Naive thymus-derived CD4-positive, alpha-beta T cell (primary cell): ENCODE measurements around the gene EFCAB12. TPM values are rescaled to one million over a fixed set of nuclear protein-coding genes. Genes with fewer than 3 reads are reported as not detected.
A peak's percentile ranks its signal among the peaks of the same experiment; 100 is the strongest.

Experiments used
- ATAC-seq: fragments of 150-1000 bp; cut with Tn5 transposase; 2 replicates; pipeline ENCODE4 v1.10.0; 2021; ENCODE audit warnings: mild to moderate bottlenecking, moderate library complexity
- CTCF ChIA-PET: fragments of 350-600 bp; sonication (Branson Sonifier 250); formaldehyde crosslinking; loops from one replicate; lab custom pipeline; 2021; ENCODE audit warnings: antibody characterized with exemption; lab: Charles Lee
- POLR2A ChIA-PET: fragments of 350-600 bp; sonication (Branson Sonifier 250); formaldehyde crosslinking; loops from one replicate; lab custom pipeline; 2021; ENCODE audit warnings: antibody characterized with exemption, inconsistent platforms; lab: Charles Lee
- DNase-seq, 9 donors: peaks; one replicate each; pipeline versions ENCODE4 v3.0.0 to v3.0.0-alpha.2; 2020 to 2022; ENCODE audit warnings: mixed read lengths in 1 of 9
- H3K27ac ChIP-seq: one replicate; pipeline ENCODE4 v1.7.0; 2013; ENCODE audit warnings: mild to moderate bottlenecking, low read depth, low read length, moderate library complexity
- H3K27me3 ChIP-seq, 2 donors: one replicate each; pipeline ENCODE4 v1.7.0; 2013; ENCODE audit warnings: low read length in 2 of 2, mild to moderate bottlenecking in 2 of 2, moderate library complexity in 2 of 2; ENCODE audit not compliant: control insufficient read depth in 2 of 2, insufficient read depth in 2 of 2
- H3K36me3 ChIP-seq, 3 experiments: 1 replicate in 2 of 3; 2 replicates in 1 of 3; pipeline ENCODE4 v1.7.0; 2013; ENCODE audit warnings: low read length in 3 of 3, mild to moderate bottlenecking in 3 of 3, moderate library complexity in 1 of 3; ENCODE audit not compliant: insufficient read depth in 3 of 3, control insufficient read depth in 2 of 3
- H3K4me1 ChIP-seq, 2 donors: one replicate each; pipeline ENCODE4 v1.7.0; 2013; ENCODE audit warnings: low read length in 2 of 2, mild to moderate bottlenecking in 2 of 2, moderate library complexity in 1 of 2; ENCODE audit not compliant: control insufficient read depth in 2 of 2, insufficient read depth in 2 of 2
- H3K4me3 ChIP-seq: 2 replicates; pipeline ENCODE4 v1.7.0; 2013; ENCODE audit warnings: mild to moderate bottlenecking, low read length
- H3K9me3 ChIP-seq, 3 experiments: 1 replicate in 2 of 3; 2 replicates in 1 of 3; pipeline ENCODE4 v1.7.0; 2013; ENCODE audit warnings: low read length in 3 of 3; ENCODE audit not compliant: control insufficient read depth in 2 of 3
- H3K27ac Mint-ChIP-seq, 9 donors: one replicate each; pipeline ENCODE4 v1.8.0; 2020 to 2022; ENCODE audit warnings: mixed read lengths in 9 of 9, mild to moderate bottlenecking in 8 of 9, moderate library complexity in 5 of 9, inconsistent platforms in 2 of 9
- H3K27me3 Mint-ChIP-seq, 5 donors: one replicate each; pipeline ENCODE4 v1.8.0; 2021 to 2022; ENCODE audit warnings: mixed read lengths in 5 of 5, mild to moderate bottlenecking in 1 of 5
- H3K36me3 Mint-ChIP-seq, 5 donors: one replicate each; pipeline ENCODE4 v1.8.0; 2020 to 2022; ENCODE audit warnings: mixed read lengths in 5 of 5, mild to moderate bottlenecking in 3 of 5, inconsistent platforms in 1 of 5
- H3K4me1 Mint-ChIP-seq, 7 donors: one replicate each; pipeline ENCODE4 v1.8.0; 2020 to 2022; ENCODE audit warnings: mixed read lengths in 7 of 7, mild to moderate bottlenecking in 3 of 7, inconsistent platforms in 1 of 7
- H3K4me3 Mint-ChIP-seq, 10 donors: one replicate each; pipeline ENCODE4 v1.8.0; 2020 to 2022; ENCODE audit warnings: mild to moderate bottlenecking in 10 of 10, mixed read lengths in 10 of 10, moderate library complexity in 6 of 10, inconsistent platforms in 2 of 10
- H3K9me3 Mint-ChIP-seq, 11 donors: one replicate each; pipeline ENCODE4 v1.8.0; 2020 to 2022; ENCODE audit warnings: mixed read lengths in 11 of 11, mild to moderate bottlenecking in 4 of 11, inconsistent platforms in 1 of 11, moderate library complexity in 1 of 11
- intact Hi-C, 2 donors: fragments of 100-400 bp; cut with micrococcal nuclease; formaldehyde crosslinking; loops; one replicate each; pipeline ENCODE4 v1.15.1; 2023
- polyA plus RNA-seq, 2 donors: library from polyadenylated mRNA; unstranded; fragments of 300-500 nt; fragmentation: Illumina TruSeq; gene quantifications; one replicate each; pipeline ENCODE4 v1.2.3, GENCODE V29; 2021
- total RNA-seq, 6 experiments: library from RNA in 5 of 6; stranded (reverse) in 5 of 6; gene quantifications; 1 replicate in 5 of 6; 2 replicates in 1 of 6; pipeline ENCODE4 v1.2.3 and lab custom pipeline; 2021 to 2026

Gene EFCAB12
- total RNA-seq (1 to 10 TPM; 1.5 to 2.7 (median 2.3) TPM), polyA plus RNA-seq (under 1 TPM in 1 of 2 donors, not detected in 1; 0.31 TPM), total RNA-seq (lab: John Stamatoyannopoulos, UW) (2.0 reads per million, percentile 9 among the genes with 10 or more reads in this experiment)

DNA sequence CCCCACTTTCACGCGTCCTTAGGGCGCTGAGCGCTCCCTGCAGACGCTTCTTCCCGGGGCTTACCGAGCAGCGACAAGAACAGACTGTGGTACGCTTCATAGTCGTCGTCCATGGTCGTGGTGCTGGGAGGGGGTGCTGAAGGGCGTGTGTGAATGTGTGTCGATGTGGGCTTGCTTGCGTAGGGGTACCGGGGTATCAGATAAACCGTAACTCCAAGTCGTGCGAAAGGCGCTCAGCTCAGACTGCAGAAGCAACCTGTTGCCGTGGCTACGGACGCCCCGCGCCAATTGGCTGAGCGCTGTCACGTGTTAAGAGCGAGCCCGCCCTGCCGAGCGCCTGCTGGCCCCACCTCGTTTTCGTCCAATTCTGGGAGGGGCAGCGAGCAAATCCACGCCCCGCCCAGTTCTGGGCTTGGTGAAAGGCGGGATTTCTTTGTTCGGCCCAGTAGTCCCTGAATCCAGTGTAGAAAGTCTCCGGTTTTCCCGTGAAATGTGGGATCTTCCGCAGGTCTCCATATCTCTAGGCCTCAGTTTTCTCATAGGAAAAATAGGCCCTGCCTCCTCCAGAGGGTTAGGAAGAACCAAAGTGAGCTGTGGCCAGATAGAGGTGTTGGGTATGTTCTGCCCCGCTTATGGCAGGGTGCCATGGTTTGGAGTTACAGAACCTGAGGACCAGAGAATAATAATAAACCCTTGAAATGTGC is at the start of gene EFCAB12:
Gene EFCAB12 (minus strand): TSS at position 261 of the 704 bp plus-strand sequence. CDS start 148 bp downstream, at position 113.
- H3K4me3 Mint-ChIP-seq: peak within 1 kb of the TSS; percentile 78 to 97 (median 89)
- CTCF ChIA-PET: interaction anchor here (1.0 kb wide), 1 partner anchor 458 kb away, joined by 3 read pairs; no protein-coding TSS in a partner anchor
- H3K27ac ChIP-seq: peak within 1 kb of the TSS; percentile 65

DNA sequence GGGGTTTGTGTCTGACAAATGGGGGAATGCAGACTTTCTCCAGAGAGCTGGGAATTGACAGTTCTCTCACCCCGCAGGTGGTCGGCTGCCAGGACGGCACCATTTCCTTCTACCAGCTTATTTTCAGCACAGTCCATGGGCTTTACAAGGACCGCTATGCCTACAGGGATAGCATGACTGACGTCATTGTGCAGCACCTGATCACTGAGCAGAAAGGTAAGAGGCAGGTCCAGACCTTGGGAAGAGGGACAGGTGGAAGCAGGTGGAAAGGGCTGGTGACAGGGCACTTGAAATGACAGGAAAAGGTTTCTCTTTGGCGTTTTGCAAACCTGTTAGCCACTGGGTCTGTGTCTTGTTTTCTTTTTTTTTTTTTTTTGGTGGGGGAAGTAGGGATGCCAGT is 48.1 kb upstream of the EFCAB12 start:
- Mint-ChIP-seq H3K4me3 (no peak overlapping the region), H3K27me3 (no peaks in the 10 kb centered on the region), H3K27ac (no peak overlapping the region), H3K9me3 (no peaks in the 10 kb centered on the region), H3K36me3 (peaks cover 0 to 32% (median 16%) of the 10 kb centered on the region in 5 donors), H3K4me1 (peaks cover 1 to 12% (median 2%) of the 10 kb centered on the region in 7 donors)
- Histone ChIP-seq H3K9me3 (no peaks in the 10 kb centered on the region), H3K4me3 (no peak overlapping the region), H3K27ac (no peak overlapping the region), H3K36me3 (peaks cover 0 to 9% (median 7%) of the 10 kb centered on the region in 3 experiments), H3K4me1 (peaks cover 0 to under 1% of the 10 kb centered on the region in 2 donors), H3K27me3 (no peaks in the 10 kb centered on the region)
- intact Hi-C loops: no loop called here
- ChIA-PET POLR2A (no interaction called here), CTCF (no interaction called here)
- ATAC-seq: no peak
- DNase-seq: no peak

More for the DNA sequence above, at the start of gene EFCAB12:
- H3K4me1 Mint-ChIP-seq: peaks cover 17 to 29% (median 22%) of the 10 kb centered on the region in 7 donors
- peaks cover 0 to 14% (median 4%) of the 10 kb centered on the region in 5 donors for H3K36me3 Mint-ChIP-seq
- ATAC-seq (peak; percentile 98), DNase-seq (peak; percentile 78 to 90 (median 86))
- Histone ChIP-seq H3K9me3 (no peaks in the 10 kb centered on the region), H3K36me3 (peaks cover 4 to 30% (median 19%) of the 10 kb centered on the region in 3 experiments), H3K4me3 (peak within 1 kb of the TSS; percentile 63), H3K4me1 (peaks cover 0 to 13% of the 10 kb centered on the region in 2 donors), H3K27me3 (no peaks in the 10 kb centered on the region)
- no peaks in the 10 kb centered on the region for H3K9me3 Mint-ChIP-seq
- peak within 1 kb of the TSS; percentile 60 to 91 (median 75) for H3K27ac Mint-ChIP-seq
- POLR2A ChIA-PET: interaction anchor here (0.6 to 6.9 kb wide), 5 partner anchors 12 to 112 kb away, joined by 3 to 66 read pairs (median 4); partner anchors contain the start of genes IFT122 and MBD4
- peaks cover 0 to 13% (median 0%) of the 10 kb centered on the region in 5 donors for H3K27me3 Mint-ChIP-seq
- intact Hi-C loops: loop anchor here (1.0 to 2.0 kb wide), 4 partner anchors 12 to 150 kb away; partner anchors contain the start of genes IFT122 (in 2 of the 2) and HMCES (in 1 of the 2)

DNA sequence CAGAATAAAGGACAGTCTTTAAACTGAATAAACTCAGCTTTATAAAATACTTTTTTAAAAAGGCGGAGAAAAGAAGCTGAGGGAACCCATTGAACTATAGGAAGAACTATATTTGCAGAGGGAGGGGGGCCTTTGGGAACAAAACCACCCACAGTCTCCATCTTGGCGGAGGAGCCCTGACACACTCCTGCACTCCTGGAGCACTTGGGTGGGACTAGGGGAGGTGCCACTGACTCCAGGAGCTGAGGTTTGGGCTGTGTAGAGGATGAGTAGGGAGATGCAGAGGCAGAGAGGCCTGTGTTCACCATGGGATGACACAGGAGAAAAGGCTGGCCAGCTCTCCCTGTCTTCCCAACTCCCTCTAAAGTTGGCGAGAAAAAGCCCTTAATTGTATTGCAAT is 47.4 kb upstream of the EFCAB12 start:
- ChIA-PET CTCF (interaction anchor here (1.2 to 1.5 kb wide), 2 partner anchors 10 to 14 kb away, joined by 3 to 5 read pairs; no protein-coding TSS in a partner anchor), POLR2A (interaction anchor here (0.6 kb wide), 1 partner anchor 194 kb away, joined by 7 read pairs; no protein-coding TSS in a partner anchor)
- Histone ChIP-seq H3K27me3 (no peaks in the 10 kb centered on the region), H3K27ac (no peak overlapping the region), H3K4me1 (no peaks in the 10 kb centered on the region), H3K9me3 (no peaks in the 10 kb centered on the region), H3K36me3 (peaks cover 0 to 9% (median 7%) of the 10 kb centered on the region in 3 experiments), H3K4me3 (no peak overlapping the region)
- Mint-ChIP-seq H3K4me1 (peaks cover 0 to 5% (median 2%) of the 10 kb centered on the region in 7 donors), H3K27ac (no peak overlapping the region), H3K36me3 (peaks cover 0 to 38% (median 16%) of the 10 kb centered on the region in 5 donors), H3K9me3 (no peaks in the 10 kb centered on the region), H3K27me3 (no peaks in the 10 kb centered on the region), H3K4me3 (no peak overlapping the region)
- no peak for ATAC-seq
- intact Hi-C loops: no loop called here
- no peak for DNase-seq

DNA sequence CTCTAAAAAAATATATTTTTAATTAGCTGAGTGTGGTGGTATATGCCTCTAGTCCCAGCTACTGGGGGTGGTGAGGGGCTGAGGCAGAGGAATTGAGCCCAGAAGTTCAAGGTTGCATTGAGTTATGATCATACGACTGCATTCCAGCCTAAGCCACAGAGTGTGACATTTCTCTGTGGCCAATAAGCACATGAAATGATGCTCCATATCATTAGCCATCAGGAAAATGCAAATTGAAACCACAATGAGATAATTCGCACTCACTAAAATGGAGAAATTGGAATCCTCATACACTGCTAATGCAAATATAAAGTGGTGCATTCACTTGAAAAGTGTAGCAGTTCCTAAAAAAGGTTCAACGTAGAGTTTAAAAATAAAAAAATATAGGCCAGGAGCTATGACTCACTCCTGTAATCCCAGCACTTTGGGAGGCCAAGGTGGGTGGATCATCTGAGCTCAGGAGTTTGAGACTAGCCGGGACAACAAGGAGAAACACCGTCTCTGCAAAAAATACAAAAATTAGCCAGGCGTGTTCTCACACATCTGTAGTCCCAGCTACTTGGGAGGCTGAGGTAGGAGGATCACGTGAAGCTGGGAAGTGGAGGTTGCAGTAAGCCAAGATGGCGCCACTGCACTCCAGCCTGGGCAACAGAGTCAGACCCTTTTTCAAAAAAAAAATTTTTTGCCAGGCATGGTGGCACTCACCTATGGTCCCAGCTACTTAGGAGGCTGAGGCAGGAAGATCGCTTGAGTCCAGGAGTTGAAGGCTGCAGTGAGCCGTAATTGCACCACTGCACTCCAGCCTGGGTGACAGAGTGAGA is 46.8 kb upstream of the EFCAB12 start:
- H3K9me3 Mint-ChIP-seq: no peaks in the 10 kb centered on the region
- Histone ChIP-seq H3K27ac (no peak overlapping the region), H3K4me3 (no peak overlapping the region), H3K27me3 (no peaks in the 10 kb centered on the region), H3K36me3 (peaks cover 0 to 9% (median 7%) of the 10 kb centered on the region in 3 experiments), H3K4me1 (no peaks in the 10 kb centered on the region), H3K9me3 (no peaks in the 10 kb centered on the region)
- peaks cover 0 to 41% (median 16%) of the 10 kb centered on the region in 5 donors for H3K36me3 Mint-ChIP-seq
- ChIA-PET CTCF (interaction anchor here (1.2 to 1.5 kb wide), 2 partner anchors 11 to 15 kb away, joined by 3 to 5 read pairs; no protein-coding TSS in a partner anchor), POLR2A (interaction anchor here (0.6 kb wide), 1 partner anchor 193 kb away, joined by 7 read pairs; no protein-coding TSS in a partner anchor)
- no peak overlapping the region for H3K4me3 Mint-ChIP-seq
- DNase-seq: no peak
- no peak overlapping the region for H3K27ac Mint-ChIP-seq
- H3K27me3 Mint-ChIP-seq: no peaks in the 10 kb centered on the region
- no peak for ATAC-seq
- H3K4me1 Mint-ChIP-seq: peaks cover 0 to 4% (median under 1%) of the 10 kb centered on the region in 7 donors
- intact Hi-C loops: no loop called here

DNA sequence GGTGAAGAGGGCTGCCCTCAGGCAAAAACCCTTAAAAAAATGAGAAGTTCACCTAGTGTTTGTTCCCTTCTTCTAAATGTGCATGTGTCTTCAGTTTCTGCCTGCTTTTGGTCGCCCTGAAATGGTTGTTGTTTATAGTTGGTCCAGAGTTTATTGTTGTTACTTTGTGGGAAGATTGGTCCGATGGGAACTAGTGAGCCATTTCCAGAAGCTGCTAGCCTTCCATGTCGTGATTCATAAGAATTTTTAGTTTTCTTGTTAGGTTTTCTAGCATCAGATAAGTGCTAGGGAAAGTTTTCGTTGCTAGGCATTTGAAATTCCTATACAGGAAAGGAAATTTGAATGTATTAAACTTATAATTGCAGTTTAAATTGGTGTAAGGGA is 45.3 kb upstream of the EFCAB12 start:
- H3K36me3 Mint-ChIP-seq: peaks cover 4 to 45% (median 22%) of the 10 kb centered on the region in 5 donors
- POLR2A ChIA-PET: interaction anchor here (0.6 kb wide), 1 partner anchor 332 kb away, joined by 3 read pairs; no protein-coding TSS in a partner anchor

More for the DNA sequence above, 45.3 kb upstream of the EFCAB12 start:
- Mint-ChIP-seq H3K9me3 (no peaks in the 10 kb centered on the region), H3K27ac (no peak overlapping the region), H3K4me3 (no peak overlapping the region), H3K4me1 (peaks cover 0 to 16% (median 8%) of the 10 kb centered on the region in 7 donors), H3K27me3 (no peaks in the 10 kb centered on the region)
- no peaks in the 10 kb centered on the region for H3K9me3 ChIP-seq
- H3K27me3 ChIP-seq: no peaks in the 10 kb centered on the region
- no peak for ATAC-seq
- no peak overlapping the region for H3K4me3 ChIP-seq
- H3K4me1 ChIP-seq: no peaks in the 10 kb centered on the region
- intact Hi-C loops: no loop called here
- H3K27ac ChIP-seq: no peak overlapping the region
- CTCF ChIA-PET: no interaction called here
- no peak for DNase-seq
- H3K36me3 ChIP-seq: peaks cover 0 to 9% (median 6%) of the 10 kb centered on the region in 3 experiments
